ENCODE results near the gene FXYD3.

Gene FXYD3

DNA sequence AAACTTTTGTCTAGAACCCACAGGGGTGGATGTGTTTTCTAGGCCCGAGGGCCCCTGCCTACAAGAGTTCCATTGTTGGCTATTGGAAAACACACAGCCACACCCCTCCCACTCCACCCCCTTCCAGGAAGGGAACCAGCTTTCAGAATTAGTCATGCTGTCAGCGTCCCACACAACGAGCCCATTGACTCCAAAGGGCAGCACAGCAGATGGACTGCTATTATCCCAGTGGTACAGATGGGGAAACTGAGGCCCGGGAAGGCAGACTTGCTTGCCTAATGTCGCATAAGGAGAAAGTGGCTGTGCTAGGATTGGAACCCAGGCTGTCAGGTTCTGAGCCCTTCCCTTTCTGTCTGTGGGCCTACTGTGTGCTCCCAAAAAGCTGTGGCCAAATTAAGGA is 8.1 kb upstream of the FXYD3 start:
- DNase-seq: peak in 1 of 2 donors; percentile 14

DNA sequence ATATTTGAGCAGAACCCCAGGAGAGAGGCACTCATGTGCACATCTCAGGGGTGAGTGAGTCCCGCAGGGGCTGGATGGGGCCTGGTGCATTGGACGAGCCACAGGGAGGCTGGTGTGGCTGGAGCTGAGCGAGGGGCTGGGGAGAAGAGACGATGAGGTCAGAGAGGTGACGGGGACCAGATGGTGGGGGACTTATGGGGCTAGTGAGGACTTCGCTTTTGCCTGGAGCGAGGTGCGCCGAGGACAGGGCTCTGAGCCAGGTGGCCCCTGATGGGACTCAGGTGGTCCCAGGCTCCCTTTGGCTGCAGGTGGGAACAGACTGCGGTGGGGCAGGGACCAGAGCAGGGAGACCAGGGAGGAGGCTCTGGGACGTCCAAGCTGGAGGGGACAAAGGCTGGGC is 6.9 kb upstream of the FXYD3 start:
- no peak for DNase-seq

DNA sequence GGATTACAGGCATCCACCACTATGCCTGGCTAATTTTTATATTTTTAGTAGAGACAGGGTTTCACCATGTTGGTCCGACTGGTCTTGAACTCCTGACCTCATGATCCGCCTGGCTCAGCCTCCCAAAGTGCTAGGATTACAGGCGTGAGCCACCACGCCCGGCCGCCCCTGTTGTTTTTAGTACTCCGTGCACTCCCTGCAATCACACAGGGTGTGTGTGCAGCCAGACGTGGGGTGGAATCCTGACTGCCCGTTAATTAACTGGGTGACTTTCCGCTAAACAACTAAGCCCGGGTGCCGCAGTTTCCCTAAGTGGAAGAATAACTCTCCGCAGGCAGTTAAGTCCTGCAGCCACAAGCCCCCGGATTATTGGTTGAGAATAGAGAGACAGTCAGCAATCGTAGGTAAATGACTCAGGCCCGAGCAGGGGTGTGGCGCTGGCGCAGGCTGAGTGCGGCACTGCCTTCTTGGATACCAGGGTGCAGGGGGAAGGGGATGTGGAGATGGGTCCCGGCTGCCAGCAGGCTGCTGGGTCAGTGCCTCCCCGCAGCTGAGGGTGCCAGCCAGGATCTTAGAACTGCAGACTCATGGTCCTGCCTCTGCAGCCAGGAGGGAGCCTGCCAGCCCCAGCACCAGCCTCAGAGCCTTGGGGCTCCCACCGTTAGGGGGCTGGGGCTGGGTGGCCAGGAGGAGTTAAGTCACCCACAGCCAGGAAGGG is 6.1 kb upstream of the FXYD3 start:
- DNase-seq: no peak

DNA sequence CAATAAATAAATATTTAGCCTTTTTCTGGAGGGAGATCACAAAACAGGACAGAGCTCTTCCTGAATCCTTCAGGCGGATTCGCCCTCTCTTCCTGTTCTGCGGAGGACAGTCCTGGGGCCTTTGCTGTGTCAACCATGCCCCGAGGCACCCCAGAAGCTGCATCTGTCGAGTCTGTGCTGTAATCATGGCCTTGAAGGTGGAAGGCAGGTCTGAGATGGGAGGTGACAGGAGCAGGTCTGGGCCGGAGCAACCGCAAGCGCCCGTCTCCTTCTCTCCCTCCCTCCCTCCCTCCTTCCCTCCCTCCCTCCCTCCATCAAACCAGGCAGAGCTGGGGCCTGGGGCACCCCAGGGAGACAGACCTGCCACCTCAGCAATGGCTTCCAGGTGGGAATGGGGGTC is 4.6 kb upstream of the FXYD3 start:
- no peak for DNase-seq

DNA sequence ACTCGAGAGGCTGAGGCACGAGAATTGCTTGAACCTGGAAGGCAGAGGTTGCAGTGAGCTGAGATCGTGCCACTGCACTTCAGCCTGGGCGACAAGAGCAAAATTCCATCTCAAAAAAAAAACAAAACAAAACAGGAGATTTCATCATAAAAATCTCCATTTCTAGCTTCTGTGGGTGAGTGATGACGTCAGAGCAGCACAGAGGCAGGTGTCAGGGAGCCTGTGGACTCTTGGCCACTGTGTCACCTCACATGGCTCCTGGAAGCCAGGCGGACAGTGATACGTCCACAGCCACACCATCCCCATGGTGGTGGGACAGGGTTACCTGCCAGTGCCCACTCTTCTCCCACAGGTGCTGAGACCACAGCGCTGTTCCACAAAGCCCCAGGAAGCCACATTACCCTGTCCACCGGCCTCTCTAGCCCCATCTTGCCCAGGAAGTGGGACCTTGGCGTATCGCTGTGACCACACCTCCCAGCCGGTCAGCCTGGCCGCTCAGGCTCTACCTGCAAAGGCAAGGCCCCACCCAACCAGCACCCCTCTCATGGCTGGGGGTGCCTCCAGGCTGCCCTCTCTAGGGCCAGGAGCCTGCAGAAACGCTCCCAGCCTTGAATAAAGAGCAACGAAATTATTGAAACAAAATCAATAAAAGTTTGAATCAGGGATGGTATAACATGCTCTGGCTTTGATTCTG is 2.5 kb upstream of the FXYD3 start:
- no peak for DNase-seq

DNA sequence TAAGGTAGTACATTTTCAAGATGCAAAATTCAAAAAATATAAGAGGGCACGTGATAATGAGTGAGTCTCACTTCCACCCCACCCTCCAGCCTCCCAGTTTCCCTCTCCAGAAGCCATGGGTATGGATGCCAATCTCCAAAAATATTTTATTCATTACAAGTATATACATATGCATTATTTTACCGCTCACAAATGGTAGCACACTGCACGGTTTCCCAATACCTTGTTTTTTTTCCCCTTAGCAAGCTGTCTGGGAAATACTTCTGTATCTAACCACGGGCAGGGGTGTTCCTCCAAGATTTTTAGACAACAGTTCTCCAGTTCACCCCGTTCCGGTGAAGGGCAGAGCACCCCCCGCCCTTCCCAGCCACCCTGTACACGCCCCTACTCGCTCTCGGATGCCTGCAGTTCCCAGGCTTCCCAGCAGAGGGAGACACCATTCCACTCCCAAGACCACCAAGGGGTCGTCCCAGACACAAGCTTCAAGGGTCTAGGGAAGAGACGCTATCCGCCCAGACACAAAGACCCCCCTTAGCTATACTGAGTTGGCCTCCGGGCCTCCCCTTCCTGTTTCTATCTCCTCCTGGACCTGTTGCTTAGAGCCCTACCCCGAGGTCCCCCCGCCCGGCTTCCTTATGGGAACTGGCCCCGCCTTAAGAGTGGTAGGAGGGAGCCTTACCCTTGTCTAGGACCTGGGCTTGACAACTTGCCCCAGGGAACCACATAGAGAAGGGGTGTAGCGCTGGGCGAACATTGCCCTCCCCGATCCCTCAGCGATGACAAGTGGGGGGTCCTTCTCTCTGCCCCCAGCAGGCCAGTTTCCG is 1.1 kb upstream of the FXYD3 start:
- peak; percentile 77 to 81 for DNase-seq

DNA sequence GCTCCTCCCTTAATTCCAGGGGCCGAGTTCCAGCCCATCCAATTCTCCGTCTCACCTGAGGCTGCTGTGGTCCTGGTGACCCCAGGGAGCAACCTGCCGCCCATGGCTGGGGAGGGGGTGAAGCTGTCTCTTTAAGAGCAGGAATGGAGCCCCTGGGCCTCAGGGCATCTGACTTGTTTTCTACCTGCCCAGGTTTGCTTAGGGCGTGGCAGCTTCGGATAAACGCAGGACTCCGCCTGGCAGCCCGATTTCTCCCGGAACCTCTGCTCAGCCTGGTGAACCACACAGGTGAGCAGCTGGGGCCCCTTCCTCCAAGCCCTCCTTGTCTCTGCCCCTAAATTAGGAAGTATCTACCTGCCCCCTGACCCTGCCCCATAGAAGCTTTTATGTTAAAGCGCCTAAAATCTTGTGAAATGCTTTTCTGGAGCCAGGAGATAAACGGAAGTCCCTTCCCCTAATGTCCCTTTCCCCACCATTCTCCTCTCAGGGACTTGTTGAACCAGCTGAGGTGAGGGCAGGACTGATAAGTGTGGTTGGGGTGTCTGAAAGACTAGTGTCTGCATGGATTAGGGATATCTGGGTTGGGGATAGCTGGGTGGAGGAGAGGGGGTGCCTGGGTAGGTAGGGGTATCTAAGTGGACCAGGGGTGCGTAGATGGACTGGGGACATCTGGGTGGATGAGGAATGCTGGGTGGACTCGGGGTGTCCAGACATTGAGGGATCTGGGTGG is 614 bp downstream of the FXYD3 start:
- no peak for DNase-seq

DNA sequence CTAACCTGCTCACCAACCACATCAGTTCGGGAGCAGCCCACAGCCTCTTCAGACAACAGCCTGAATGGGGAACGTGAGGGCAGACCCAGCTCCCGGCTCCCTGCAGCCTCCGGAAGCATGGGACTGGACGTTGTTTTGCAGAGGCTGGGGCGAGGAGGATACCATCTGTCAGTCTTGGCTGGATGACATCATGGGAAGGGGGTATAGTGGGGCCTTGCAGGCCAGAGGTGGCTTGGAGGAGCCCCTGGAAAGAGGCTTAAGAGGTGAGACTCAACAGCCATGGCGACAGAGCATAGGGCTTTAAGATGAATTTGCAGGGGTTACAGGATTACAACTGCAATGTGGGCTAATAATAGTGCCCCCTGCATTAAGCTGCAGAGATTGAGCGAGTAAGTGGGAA is 1.5 kb downstream of the FXYD3 start:
- no peak for DNase-seq

DNA sequence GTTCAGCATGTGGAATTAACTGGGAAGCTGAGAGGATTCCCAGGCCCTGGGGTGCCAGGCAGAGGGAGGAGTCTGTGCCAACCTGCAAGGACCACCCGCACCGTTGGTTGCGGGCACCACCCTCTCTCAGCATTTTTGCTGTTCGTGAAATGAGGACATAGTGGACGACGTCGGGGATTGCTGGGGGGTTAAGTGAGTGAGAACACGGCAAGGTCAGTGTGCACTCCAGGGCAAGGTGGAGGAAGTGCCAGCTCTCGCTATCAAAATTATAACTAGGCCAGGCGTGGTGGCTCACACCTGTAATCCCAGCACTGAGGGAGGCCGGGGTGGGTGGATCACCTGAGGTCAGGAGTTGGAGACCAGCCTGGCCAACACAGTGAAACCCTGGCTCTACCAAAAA is 2.2 kb downstream of the FXYD3 start:
- no peak for DNase-seq

DNA sequence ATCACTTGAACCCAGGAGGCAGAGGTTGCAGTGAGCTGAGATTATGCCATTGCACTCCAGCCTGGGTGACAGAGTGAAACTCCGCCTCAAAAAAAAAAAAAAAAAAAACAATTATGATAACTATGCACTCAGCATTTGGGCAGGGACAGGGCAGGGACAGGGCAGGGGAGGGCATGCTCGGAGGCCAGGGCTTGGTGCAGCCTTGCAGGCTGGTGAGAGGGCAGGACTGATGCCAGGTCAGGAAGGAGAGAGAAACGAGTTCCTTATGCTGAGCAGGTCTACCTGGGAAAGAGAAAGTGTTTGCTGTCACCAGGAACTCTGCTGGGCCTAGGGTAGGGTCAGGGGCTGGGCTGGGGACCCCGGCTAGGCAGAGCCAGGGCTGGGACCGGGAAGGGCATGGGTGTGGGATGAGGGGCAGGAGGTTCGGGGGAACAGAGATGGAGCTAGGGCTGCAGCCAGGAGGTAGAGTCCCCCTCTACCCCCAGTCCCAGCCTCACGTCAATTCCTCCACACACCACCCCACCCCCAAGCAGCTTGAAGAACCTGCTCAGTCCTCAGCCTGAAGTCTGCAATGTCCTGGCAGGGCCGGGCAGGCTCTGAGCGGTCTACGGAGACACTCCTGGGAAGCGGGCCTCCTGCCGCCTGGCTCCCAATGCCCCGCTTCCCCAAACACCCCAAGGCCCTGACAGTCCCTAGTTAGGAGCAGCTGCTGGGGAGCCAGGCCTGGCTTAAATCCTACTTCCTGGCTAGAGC is 2.8 kb downstream of the FXYD3 start:
- no peak for DNase-seq

DNA sequence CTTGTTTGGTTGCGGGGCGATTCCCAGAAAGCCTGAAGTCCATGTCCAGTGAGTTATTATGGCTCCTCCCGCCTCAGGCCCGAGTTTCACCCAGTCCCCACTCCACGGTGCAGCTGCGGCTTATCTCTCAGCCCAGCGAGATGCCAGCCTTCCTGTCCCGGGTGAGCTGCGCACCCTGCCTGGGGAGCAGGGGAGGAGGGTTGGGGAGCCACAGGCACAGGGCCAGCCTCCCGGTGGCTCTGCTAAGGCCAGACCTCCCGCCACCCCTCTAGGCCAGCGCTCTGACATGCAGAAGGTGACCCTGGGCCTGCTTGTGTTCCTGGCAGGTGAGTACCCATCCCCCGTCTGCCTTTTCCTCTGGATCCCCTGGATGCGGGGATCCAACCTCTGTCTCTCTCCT is 3.5 kb downstream of the FXYD3 start:
- DNase-seq: no peak

DNA sequence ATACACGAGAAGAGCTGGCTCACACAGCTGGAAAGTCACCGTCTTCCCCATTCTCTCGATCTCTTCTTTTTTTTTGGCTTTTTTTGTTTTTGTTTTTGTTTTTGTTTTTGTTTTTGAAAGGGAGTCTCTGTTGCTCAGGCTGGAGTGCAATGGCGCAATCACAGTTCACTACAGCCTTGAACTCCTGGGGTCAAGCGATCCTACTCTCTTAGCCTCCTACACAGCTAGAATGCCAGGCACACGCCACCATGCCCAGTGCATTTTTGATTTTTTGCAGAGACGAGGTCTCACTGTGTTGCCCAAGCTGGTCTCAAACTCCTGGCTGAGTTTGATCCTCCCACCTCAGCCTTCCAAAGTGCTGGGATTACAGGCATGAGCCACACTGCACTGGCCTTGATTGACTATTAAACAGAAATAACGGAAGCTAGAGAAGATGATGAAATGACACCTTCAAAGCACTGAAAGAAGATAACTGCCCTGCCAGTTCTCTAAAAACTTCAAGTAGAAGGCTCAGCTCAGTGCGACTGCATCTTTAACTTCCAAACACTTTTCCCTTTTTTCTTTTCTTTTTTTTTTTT is 4.0 kb downstream of the FXYD3 start:
- no peak for DNase-seq

DNA sequence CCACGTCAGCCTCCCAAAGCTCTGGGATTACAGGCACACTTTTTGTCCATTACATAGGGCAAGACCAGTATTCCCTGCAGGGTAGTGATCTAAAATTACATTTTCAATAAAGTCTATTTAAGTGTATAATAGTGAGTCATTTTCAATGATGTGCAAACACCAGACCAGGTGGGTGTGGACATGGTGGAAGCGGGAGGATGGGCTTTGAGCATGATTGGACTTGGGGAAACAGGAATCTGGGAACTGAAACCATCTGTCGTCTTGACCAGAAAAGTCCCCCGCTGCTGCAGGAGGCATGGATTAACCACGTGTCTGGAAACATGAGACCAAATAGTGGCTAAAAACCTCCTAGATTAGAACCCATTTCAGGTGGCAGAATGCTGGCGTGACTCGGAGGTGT is 4.9 kb downstream of the FXYD3 start:
- DNase-seq: no peak

DNA sequence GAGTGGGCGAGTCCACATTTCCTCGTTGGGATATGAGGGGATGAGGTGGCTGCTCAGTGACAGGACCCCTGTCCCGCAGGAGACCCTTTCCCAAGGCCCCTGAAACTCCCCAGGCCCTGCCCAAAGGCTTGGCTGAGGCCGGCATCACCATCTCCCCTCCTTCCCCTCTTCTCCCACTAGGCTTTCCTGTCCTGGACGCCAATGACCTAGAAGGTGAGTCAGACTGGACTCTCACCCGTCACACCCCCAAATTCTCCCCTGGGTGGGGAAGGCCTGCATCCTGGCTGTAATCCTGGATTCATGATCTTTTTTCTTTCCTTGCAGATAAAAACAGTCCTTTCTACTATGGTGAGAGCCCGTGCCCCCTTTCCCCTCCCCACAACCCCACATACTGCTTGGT is 5.3 kb downstream of the FXYD3 start:
- no peak for DNase-seq

DNA sequence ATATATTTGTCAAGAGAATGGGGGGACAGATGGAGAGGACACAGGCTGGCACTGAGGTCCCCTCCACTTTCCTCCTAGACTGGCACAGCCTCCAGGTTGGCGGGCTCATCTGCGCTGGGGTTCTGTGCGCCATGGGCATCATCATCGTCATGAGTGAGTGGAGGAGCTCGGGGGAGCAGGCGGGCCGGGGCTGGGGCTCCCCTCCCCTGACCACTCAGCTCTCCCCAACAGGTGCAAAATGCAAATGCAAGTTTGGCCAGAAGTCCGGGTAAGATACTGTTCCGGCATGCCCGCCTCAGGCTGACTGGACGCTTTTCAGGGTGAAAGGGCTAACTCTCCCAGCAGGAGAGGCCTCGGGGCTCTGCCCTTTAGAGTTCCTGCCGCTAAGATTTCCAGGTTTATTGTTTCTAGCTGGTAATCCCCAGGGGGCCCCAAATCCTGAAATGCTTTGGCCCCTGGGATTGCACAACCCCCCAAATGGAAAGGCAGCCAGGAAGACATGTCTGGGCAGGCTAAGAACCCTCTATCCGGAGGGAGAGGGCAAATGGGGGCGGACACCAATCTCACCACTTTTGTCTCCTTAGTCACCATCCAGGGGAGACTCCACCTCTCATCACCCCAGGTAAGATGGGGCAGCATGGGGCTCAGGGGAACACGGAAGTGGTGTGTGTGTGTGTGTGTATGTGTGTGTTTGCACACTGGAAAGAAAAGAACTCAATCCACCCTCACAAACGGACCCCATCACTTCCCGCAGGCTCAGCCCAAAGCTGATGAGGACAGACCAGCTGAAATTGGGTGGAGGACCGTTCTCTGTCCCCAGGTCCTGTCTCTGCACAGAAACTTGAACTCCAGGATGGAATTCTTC is 7.3 kb downstream of the FXYD3 start:
- DNase-seq: no peak

DNA sequence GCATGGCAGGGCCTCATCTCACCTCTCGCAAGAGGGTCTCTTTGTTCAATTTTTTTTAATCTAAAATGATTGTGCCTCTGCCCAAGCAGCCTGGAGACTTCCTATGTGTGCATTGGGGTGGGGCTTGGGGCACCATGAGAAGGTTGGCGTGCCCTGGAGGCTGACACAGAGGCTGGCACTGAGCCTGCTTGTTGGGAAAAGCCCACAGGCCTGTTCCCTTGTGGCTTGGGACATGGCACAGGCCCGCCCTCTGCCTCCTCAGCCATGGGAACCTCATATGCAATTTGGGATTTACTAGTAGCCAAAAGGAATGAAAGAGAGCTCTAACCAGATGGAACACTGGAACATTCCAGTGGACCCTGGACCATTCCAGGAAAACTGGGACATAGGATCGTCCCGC is 8.0 kb downstream of the FXYD3 start:
- DNase-seq: no peak

DNA sequence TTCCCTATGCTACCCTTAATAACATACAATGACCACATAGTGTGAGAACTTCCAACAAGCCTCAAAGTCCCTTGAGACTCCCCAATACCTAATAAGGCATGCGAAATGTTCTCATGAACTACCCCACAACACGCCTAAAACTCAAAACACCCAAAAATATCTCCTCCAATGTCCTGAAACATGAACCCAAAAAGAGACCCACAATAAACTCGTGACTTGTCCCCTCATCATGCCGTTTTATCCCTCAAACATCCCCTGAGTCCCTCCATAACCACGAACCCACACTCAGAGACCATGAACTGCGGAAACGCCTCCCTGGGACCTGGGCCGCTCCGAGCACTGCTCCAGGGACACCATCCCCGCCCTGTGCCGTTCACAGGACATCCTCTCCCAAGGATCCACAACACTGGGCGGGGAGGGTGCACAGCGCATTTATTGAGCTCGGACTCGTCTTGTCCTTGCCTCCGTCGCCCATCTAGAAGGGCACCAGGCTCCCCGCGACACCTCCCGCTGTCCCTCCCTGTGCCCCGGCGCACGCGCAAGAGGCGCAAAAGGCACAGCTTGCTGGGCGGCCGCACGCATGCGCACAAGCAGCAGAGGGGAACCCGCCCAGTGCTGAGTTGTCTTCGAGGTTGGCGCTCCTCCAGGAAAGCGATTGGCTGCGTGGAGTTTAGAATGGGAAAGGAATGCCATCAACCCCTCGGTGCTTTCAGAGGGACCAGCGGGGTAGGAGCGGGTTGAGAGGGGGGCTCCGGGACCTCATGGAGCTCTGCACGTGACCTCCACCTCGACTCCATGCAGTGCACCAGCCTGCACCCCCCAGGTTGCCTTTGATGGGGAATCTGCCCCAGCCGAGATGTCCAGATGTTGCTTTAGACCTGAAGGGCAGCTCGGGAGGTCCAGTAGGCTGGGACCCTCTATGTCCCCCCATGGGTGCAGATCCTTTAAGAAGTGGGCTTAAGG is 8.8 kb downstream of the FXYD3 start:
- DNase-seq: peak; percentile 88 to 89

DNA sequence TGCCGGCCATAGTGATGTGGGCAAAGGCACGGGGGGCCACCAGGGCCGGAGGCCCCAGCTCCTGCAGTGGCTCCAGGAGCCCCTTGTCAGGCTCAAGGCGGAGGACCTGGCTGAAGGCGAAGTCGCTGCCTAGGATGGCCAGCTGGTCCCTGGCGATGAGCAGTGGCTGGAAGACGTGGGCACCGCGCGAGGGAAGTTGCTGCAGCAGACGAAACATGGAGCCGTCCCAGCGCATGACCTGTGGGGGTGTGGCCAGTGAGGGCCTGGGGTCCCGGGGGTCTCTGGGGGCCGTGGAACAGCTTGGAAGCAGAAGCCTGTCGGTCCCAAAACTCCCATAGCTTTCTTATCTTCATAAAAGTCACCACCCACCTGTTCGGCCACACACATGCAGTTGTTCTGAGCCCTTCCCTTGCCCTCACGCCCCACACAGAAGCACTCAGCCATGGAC is 9.7 kb downstream of the FXYD3 start:
- DNase-seq: no peak

DNA sequence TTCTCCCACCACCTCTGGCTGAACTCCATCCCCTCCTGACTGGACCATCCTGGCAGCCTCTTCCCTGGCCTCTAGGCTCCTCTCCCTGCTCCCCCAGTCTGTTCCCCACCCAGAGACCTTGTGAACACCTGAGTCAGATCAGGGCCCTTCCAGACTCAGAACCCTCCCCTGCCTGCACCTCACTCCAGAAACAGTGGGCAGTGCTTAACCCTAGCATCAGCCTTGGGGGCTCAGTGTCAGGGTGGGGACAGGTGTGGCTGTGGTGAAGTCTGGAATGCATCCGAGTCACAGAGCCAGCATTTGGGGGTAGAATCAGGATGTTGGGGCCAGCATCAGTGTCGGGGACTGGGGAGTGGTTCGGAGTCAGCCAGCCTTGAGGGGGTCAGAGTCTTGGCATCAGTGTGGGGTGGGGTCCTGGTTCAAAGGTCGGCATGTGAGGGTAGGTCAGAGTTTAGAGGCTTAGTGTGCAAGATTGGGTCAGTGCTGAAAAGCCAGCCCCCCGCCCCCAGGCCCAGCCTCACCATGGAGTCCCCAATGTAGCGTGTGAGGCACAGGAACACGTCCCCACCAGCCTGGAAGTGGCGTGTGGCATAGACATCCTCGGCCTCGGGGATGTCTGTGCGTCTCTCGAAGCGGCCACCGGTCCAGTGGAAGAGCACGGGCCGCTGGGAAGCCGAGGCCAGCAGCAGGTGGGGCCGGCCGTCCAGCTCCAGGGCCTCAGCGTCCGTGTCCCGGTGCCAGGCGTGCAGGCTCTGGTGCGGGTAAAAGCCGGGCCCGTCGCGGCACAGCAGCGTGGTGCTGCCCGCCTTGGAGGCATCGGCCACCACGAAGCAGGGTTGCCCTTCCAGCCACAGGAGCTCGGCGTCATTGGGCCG is 10.4 kb downstream of the FXYD3 start:
- DNase-seq: no peak

All from stimulated activated CD4-positive, alpha-beta T cell treated with anti-CD3 and anti-CD28 coated beads, Interleukin-2, amount 100 ng/mL, for 24 hours (primary cell).